ENCODE measurements around the gene SPIRE2. TPM values are rescaled to one million over a fixed set of nuclear protein-coding genes. Genes with fewer than 3 reads are reported as not detected.
A peak's percentile ranks its signal among the peaks of the same experiment; 100 is the strongest.
"Not testable (repeated sequence)": the region's sequence is repeated elsewhere in the genome, so short reads cannot be mapped to it uniquely, and the experiment has no call there.

Gene SPIRE2, protein sequence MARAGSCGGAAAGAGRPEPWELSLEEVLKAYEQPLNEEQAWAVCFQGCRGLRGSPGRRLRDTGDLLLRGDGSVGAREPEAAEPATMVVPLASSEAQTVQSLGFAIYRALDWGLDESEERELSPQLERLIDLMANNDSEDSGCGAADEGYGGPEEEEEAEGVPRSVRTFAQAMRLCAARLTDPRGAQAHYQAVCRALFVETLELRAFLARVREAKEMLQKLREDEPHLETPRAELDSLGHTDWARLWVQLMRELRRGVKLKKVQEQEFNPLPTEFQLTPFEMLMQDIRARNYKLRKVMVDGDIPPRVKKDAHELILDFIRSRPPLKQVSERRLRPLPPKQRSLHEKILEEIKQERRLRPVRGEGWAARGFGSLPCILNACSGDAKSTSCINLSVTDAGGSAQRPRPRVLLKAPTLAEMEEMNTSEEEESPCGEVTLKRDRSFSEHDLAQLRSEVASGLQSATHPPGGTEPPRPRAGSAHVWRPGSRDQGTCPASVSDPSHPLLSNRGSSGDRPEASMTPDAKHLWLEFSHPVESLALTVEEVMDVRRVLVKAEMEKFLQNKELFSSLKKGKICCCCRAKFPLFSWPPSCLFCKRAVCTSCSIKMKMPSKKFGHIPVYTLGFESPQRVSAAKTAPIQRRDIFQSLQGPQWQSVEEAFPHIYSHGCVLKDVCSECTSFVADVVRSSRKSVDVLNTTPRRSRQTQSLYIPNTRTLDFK
- total RNA-seq (2014; rRNA removed; shearing (Covaris generic)): 1.8 and 3.3 TPM in 2 replicates

DNA sequence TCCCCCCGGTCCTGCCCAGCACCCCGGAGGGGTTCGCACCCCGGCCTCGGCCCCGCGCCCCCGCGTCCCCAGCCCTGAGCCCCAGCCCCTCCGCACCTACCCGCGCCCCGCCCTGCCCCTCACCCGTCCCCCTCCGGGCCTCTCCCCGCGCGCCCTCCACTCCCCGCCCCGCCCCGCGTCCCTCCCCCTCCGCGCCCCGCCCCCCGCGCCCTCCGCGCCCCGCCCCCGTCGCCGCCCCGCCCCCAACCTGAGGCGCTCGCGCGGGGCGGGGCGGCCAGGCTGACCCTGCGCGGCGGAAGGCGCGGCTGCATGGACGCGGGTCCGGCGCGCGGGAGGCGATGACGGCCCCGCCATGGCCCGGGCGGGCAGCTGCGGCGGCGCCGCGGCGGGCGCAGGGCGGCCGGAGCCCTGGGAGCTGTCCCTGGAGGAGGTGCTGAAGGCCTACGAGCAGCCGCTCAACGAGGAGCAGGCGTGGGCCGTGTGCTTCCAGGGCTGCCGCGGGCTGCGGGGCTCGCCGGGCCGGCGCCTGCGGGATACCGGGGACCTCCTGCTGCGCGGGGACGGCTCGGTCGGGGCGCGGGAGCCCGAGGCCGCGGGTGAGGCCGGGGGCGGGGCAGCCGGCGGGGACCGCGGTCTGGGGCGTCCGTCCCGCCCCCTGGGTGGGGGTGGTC, at the start of gene SPIRE2:
SPIRE2 (plus strand) TSS at position 277 of the 671 bp plus-strand sequence; CDS start at position 353, 76 bp downstream.
- DNase-seq (ENCODE audit: low read depth): peak; percentile 72

DNA sequence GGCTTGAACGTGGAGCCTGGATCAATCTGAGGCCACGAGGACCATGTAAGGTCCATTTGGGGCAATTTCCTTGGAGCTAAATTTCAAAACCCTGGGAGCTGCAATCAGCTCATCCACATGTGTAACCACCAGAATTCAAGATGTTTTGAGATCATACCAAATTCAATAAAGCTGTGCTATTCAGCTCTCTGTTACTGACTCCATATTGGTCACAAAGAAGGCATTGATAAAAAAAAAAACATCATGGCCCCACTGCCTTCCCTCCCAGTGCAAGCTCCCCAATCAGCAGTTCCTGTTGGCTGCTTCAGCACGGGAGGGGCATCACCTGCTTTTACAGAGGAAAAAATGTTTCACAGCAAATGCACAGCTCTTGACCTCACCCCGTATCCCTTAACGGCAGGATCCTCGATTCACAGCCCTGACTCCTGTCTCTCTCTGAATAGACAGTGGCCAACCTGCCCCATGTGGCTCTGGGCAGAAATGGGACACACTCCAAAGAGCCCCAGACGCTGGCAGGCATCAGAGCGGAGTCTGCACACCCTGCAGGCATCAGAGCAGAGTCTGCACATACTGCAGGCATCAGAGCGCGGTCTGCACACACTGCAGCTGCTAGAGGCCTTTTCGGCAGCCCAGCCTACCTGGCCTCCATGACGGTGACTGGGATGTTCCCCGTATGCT, 48.9 kb upstream of the SPIRE2 start:
- no peak for DNase-seq (ENCODE audit: low read depth)

DNA sequence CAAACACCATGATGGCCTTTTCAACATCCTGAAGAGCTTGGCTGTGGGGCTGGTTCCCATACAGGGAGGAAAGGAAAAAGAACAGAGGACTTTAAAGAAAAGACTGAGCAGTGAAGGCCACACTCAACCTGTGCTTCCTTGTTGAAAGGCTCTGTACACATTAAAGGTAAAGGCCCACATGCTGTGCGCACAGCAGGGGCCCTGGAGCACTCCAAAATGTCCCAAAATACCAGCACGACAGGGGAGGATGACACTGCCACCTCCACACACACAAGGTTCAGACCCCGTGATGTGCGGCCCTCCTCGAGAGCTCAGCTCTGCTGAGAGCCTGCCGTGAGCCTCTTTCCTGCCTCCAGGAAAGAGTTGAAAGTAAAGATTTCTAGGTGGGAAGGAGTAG, 48.4 kb upstream of the SPIRE2 start:
- no peak for DNase-seq (ENCODE audit: low read depth)

DNA sequence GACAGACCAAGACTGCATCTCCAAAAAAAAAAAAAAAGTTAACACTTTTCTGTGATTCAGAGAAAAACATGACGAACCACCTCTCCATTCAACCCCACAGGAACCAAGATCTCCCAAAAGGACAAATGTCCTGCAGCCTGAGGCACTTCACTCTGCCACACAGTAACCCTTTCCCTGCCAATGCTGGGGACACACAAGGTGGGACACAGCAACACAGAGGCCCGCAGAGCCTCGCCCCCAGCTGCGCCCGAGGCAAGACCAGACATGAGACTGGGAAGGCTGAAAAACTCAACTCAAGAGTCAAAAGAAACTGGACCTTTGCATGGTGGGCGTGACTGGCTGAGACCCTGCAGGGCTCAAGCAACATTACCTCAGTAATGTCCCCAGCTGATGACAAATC, 45.8 kb upstream of the SPIRE2 start:
- DNase-seq (ENCODE audit: low read depth): no peak

DNA sequence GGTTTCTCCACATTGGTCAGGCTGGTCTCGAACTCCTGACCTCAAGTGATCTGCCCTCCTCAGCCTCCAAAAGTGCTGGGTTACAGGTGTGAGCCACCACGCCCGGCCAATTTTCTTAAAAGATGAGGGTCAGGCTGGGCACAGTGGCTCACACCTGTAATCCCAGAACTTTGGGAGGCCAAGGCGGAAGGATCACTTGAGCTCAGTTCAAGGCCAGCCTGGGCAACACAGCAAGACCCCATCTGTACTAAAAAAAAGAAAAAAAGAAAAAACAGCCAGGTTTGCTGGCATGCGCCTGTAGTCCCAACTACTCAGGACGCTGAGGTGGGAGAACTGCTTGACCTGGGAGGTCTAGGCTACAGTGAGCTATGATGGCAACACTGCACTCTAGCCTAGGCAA, 44.3 kb upstream of the SPIRE2 start:
- DNase-seq (ENCODE audit: low read depth): not testable (repeated sequence)

DNA sequence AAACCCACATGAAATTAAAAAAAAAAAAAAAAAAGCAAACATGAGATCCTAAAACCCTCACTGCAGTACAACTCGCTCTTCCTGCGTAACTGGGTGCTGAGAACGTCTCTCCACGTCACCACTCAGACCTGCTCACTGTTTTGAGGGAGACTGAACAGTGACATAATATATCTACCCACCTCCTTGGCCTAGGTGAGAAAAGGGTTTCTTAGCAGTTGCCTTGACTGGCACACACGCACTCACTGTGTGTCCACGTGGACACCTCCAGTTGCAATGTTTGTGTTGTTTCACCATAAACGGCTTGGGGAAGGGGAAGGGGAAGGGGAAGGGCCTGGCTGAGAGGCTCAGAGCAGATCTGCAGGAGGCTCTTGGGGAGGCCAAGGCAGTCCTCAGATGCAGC, 43.9 kb upstream of the SPIRE2 start:
- no peak for DNase-seq (ENCODE audit: low read depth)

DNA sequence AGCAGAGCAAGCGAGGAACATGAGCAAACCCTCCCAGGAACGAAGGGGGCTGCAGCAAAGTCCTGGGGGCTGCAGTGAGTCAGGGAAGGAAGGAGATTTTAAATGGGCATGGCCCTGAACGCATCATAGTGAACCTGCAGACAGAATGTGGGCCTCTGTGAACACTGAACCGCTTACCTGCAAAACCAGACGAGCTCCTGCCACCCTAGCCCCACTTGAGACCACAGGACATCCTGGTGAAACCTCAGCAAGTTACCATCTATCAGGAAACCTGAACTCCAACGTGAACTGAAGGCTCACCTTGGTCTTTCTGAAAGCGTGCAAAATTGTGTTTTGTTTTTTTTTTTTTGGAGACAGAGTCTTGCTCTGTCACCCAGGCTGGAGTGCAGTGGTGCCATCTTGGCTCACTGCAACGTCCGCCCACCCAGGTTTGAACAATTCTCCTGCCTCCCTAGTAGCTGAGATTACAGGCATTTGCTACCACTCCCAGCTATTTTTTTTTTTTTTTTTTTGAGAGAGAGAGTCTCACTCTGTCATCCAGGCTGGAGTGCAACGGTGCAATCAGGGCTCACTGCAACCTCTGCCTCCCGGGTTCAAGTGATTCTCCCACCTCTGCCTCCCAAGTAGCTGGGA, 42.6 kb upstream of the SPIRE2 start:
- no peak for DNase-seq (ENCODE audit: low read depth)

DNA sequence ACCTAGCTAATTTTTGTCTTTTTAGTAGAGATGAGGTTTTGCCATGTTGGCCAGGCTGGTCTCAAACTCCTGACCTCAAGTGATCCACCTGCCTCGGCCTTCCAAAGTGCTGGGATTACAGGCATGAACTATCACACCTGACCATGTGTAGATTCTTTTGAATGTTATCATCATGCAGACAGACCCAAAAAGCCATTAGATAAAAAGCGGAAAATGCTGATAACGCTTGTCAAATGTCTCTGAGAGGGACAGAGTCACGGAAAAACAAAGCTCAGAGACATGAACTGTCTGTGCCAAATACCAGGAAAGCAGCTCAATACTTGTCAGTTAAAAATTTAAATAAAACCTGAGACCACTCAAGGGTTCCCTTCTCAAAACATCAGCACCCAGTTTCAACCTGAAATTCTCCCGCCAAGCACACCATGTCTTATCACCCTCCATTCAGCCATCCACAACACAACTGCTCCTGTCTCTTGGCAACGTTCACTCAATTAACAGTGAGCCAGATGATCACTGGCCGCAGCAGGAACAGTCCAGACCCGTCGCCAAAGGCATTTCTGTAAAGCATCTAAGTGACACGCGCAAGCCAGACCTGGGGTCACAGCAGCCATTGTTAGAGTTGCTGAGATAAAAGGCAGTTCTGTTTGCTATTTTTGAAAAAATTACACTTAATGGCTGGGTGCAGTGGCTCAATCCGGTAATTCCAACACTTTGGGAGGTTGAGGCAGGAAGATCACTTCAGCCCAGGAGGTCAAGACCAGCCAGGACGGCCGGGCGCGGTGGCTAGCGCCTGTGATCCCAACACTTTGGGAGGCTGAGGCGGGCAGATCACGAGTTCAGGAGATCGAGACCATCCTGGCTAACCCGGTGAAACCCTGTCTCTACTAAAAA, 41.6 kb upstream of the SPIRE2 start:
- no peak for DNase-seq (ENCODE audit: low read depth)

DNA sequence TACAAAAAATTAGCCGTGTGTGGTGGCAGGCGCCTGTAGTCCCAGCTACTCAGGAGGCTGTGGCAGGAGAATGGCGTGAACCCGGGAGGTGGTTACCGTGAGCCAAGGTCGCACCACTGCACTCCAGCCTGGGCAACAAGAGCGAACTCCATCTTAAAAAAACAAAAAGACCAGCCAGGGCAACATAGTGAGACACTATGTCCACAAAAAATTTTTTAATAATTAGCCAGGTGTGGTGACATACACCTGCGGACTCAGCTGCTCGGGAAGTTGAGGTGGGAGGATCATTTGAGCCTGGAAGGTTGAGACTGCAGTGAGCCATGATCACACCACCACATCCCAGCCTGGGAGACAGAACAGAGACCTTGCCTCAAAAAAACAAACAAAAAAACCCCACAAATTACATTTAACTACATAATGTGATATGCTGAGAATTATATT, 40.9 kb upstream of the SPIRE2 start:
- no peak for DNase-seq (ENCODE audit: low read depth)

DNA sequence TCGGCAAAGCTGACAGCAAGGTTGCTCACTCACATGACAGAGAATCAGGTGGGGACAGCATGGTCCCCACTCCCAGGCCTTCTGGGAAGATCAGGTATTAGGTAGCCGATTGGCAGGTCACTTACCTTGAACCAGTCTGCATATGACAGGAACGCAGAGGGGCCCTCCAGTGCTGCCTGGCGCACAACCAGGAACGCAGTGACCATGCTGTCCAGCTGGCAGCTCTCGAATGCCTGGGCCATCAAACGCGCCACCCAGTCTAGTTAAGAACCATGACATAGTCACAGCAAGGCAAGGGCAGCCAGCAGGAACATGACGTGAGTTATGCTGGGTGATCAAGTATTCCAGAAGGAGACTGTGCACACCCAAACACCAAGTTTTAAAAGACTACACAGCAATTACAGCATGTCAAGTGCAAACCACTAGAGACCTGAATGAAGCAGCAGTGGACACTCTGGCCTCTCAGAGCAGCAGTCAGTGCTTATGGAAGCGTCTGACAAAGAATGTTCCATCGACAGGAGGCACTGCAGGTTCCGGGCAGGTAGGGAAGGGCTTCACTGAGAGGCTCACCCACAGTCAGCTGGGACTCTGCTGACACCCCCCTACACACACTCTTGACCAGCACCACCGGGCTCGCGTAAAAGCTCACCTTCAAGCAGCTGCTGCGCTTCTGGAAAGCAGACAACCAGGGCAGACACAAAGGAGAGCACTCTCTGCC, 36.8 kb upstream of the SPIRE2 start:
- no peak for DNase-seq (ENCODE audit: low read depth)

DNA sequence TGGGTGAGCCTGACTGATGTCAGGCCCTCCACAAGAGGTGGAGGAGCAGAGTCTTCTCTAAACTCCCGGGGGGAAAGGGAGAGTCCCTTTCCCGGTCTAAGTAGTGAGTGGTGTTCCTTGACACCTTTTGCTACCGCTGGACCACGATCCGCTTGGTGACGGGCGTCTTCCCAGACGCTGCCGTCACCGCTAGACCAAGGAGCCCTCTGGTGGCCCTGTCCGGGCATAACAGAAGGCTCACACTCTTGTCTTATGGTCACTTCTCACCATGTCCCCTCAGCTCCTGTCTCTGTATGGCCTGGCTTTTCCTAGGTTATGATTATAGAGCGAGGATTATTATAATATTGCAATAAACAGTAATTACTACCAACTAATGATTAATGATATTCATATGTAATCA, 35.2 kb upstream of the SPIRE2 start:
- DNase-seq (ENCODE audit: low read depth): peak; percentile 24

DNA sequence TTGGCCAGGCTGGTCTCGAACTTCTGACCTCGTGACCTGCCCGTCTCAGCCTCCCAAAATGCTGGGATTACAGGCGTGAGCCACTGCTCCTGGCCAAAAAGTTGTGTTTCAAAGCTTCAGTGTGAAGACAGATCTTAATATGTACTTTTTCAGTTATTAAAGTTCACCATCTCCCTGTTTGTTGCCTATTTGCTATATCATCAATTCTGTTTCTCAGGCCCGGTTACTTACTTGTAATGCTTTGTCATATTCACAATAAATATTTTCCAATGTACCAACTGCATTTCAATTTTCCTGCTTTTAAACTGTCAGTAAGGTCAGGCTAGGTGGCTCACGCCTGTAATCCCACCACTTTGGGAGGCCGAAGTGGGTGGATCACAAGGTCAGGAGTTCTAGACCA, 34.3 kb upstream of the SPIRE2 start:
- DNase-seq (ENCODE audit: low read depth): no peak

DNA sequence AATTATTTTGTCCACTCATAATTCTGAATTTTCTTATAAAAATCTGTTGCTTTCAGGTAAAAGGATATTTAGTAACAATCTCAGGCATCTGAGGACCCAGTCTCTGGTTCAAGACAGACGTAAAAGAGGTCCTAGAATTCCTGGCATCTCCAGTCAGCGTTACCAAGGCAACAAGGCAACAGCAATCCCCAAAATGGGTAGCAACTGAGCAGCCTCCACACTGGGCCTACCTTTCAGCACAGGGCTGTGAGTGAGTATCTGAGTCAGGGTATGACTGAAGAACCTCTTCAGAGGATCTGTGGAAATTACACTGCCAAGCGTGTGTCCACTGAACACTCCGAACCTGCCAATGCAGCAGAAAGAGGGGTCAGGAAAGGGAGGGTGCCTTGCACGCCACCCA, 32.6 kb upstream of the SPIRE2 start:
- no peak for DNase-seq (ENCODE audit: low read depth)

DNA sequence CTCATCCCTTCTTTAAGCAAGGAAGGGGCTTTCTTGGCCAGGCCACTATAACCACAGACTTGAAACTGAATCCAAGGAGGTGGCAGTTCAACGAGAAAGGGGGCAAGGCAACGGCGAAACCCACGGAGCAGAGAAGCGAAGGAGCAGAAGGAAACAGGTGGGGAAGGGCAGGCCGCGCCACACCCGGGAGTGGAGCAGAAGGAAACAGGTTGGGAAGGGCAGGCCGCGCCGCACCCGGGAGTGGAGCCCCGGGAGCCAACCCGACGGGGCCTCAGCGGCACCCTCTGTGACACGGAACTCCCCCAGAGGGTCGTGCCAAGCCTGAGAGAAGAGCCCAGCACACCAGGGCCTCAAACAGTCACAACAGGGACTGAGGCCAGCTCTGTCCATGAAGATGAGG, 32.2 kb upstream of the SPIRE2 start:
- DNase-seq (ENCODE audit: low read depth): no peak

DNA sequence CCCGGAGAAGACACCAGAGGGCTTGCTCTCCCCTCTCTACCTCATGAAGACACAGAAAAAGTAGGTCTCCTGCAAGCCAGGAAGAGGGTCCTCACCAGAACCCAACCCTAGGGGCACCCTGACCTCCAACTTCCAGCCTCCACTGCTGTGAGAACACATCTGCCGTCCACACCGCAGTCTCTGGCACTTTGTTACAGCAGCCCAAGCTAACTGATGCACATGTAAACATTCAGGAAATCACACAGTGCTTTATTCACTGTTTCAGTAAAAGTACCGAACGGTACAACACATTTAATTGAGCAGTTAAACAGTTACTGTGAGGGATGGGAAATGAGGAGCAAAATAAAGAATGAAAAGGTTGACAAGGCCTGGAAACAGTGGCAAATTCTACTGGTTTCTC, 30.1 kb upstream of the SPIRE2 start:
- DNase-seq (ENCODE audit: low read depth): no peak

DNA sequence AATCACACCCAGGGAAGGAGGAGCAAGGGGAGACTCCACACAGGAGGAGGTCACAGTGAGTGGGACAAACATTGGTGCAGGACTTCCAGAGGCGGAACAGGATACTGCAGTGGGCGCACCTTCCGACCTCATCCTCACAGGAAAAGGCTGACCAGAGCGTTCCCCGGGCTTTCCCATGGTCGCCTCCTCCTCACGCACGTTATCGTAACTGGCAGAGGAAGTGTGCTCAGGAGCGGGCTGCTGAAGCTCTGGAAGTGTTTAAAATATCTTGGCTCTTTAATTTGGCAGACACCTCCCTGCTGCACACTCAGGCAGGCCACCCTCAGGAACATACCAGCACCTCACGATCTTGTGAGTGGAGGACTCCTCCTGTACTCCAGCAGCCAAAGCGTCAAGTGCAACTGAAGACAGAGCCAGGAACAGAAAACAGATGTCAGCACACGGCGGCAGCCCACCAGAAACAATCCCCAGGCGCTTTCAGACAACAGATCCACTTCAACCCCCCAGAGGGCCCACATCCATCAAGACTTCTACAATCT, 29.4 kb upstream of the SPIRE2 start:
- no peak for DNase-seq (ENCODE audit: low read depth)

DNA sequence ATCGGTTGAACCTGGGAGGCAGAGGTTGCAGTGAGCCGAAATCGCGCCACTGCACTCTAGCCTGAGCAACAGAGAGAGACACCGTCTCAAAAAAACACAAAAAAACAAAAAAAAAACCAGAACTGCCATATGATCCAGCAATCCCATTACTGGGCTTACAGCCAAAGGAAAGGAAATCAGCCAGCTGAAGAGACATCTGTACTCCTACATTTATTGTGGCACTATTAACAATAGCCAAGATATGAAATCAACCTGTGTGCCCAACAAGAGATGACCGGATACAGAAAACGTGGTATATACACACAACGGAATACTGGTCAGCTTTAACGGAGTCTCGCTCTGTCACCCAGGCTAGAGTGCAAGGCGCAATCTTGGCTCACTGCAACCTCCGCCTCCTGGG, 26.5 kb upstream of the SPIRE2 start:
- DNase-seq (ENCODE audit: low read depth): no peak

DNA sequence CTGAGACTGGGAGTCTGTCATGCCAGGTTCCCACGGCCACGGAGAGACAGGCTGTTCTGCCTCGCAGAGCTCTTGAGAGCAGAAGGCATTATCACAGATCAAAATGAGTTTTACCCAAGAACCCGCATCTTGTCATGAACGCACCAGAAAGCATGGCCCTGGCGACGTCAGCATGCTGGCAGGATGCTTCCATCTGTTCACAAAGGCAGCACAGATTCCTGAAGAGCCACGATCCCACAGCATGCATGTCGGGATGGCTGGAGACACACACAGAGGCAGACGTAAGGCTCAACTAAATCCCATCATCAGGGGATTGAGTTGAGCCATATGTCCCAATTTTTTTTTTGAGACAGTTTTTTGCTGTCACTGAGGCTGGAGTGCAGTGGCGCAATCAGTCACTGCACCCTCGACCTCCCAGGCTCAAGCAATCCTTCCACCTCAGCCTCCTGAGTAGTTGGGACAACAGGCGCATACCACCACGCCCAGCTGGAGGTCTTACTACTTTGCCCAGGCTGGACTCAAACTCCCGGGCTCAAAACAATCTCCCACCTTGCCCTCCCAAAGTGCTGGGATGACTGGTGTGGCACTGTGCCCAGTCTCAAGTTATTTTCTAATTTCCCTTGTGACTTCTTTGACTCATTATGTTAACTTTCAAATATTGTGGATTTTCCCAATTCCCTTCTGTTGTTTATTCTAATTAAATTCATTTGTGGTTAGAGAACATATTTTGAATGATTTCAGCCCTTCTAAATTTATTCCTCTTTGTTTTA, 23.0 kb upstream of the SPIRE2 start:
- DNase-seq (ENCODE audit: low read depth): no peak

All from RPMI7951 (cell line).